Astrocyte of the spinal cord (primary cell): ENCODE data around the gene TGFB1I1.
"Not testable (repeated sequence)": the region's sequence is repeated elsewhere in the genome, so short reads cannot be mapped to it uniquely, and the experiment has no call there.

ENCODE experiments used
- DNase-seq: peaks from one replicate; pipeline ENCODE4 v3.0.0; 2011; ENCODE audit warnings: low read depth, low spot score
- H3K4me3 ChIP-seq: 2 replicates; pipeline ENCODE4 v1.5.1; 2011; ENCODE audit warnings: low read depth, mild to moderate bottlenecking, low read length, moderate library complexity
- CTCF ChIP-seq: IDR thresholded peaks from 2 replicates; pipeline ENCODE4 v1.5.1; 2012; ENCODE audit warnings: low read depth, mild to moderate bottlenecking, low read length, inconsistent platforms
- in situ Hi-C: cut with HindIII; loops from 2 replicates; pipeline ENCODE4 v1.10.0; 2017; ENCODE audit warnings: low sequenced_read_pairs

Gene TGFB1I1

GRCh38 chr16:31439519-31439918, 32.4 kb upstream of the TGFB1I1 start:
- no peak for TF ChIP-seq CTCF
- H3K4me3 ChIP-seq, result no peak overlapping the region
- in situ Hi-C loops, result no loop called here
- DNase-seq, result no peak

GRCh38 chr16:31440516-31441184, 31.3 kb upstream of the TGFB1I1 start:
- DNase-seq, result no peak
- in situ Hi-C loops, result no loop called here
- no peak for TF ChIP-seq CTCF
- H3K4me3 ChIP-seq, result no peak overlapping the region

- in situ Hi-C loops, result no loop called here
- DNase-seq, result no peak
- peak overlapping the region; percentile 67 for H3K4me3 ChIP-seq
- TF ChIP-seq CTCF, result no peak
Measured at GRCh38 chr16:31441956-31442355, 30.0 kb upstream of the TGFB1I1 start.

GRCh38 chr16:31445931-31446330, 26.0 kb upstream of the TGFB1I1 start:
- DNase-seq, in situ Hi-C loops, H3K4me3 ChIP-seq: not testable (repeated sequence)

GRCh38 chr16:31451201-31451600, 20.8 kb upstream of the TGFB1I1 start:
- TF ChIP-seq CTCF, result no peak
- in situ Hi-C loops, result loop anchor here (25.0 kb wide), 1 partner anchor 264 kb away; the partner anchor contains the start of gene FUS
- no peak overlapping the region for H3K4me3 ChIP-seq
- no peak for DNase-seq

- TF ChIP-seq CTCF, result peak; percentile 84
- no peak overlapping the region for H3K4me3 ChIP-seq
- DNase-seq, result peak; percentile 76
- in situ Hi-C loops, result loop anchor here (25.0 kb wide), 1 partner anchor 265 kb away; the partner anchor contains the start of gene FUS
Measured at GRCh38 chr16:31451681-31452351, 20.1 kb upstream of the TGFB1I1 start.

- H3K4me3 ChIP-seq, result no peak overlapping the region
Measured at GRCh38 chr16:31452631-31453106, 19.3 kb upstream of the TGFB1I1 start.

More at GRCh38 chr16:31452631-31453106, 19.3 kb upstream of the TGFB1I1 start:
- DNase-seq, result peak; percentile 87
- in situ Hi-C loops, result loop anchor here (25.0 kb wide), 1 partner anchor 265 kb away; the partner anchor contains the start of gene FUS
- no peak for TF ChIP-seq CTCF
